K562 (cell line): ENCODE results near the gene OPA1. TPM values are rescaled to one million over a fixed set of nuclear protein-coding genes. Genes with fewer than 3 reads are reported as not detected.
A peak's percentile ranks its signal among the peaks of the same experiment; 100 is the strongest.

Source experiments
- ARHGAP35 ChIP-seq: fragments of 450-650 bp; IDR thresholded peaks from 2 replicates; pipeline ENCODE4 v1.6.1; 2018; ENCODE audit not compliant: partially characterized antibody
- FOXO4 ChIP-seq: fragments of 450-650 bp; formaldehyde crosslinking; IDR thresholded peaks from 2 replicates; pipeline ENCODE4 v1.4.0; 2020; ENCODE audit warnings: mild to moderate bottlenecking, moderate library complexity
- HMGN3 ChIP-seq: IDR thresholded peaks from 2 replicates; pipeline ENCODE4 v1.6.1; 2011; ENCODE audit warnings: borderline replicate concordance, low read depth, mild to moderate bottlenecking, mixed read lengths, low read length; ENCODE audit not compliant: insufficient read length; ENCODE audit errors: extremely low read depth
- HNRNPK ChIP-seq: fragments of 200-400 bp; formaldehyde crosslinking; IDR thresholded peaks from one replicate; pipeline ENCODE4 v1.6.1; 2018; ENCODE audit warnings: mild to moderate bottlenecking, low read depth, low read length; ENCODE audit not compliant: poor library complexity, severe bottlenecking
- HNRNPUL1 ChIP-seq: fragments of 200-400 bp; formaldehyde crosslinking; IDR thresholded peaks from 2 replicates; pipeline ENCODE4 v1.6.1; 2017; ENCODE audit warnings: low read length
- L3MBTL2 ChIP-seq: fragments of 450-650 bp; IDR thresholded peaks from 2 replicates; pipeline ENCODE4 v1.6.1; 2016; ENCODE audit warnings: mild to moderate bottlenecking, moderate library complexity
- MAZ ChIP-seq, 2 experiments: fragments of 450-650 bp in 1 of 2; sonication (generic) in 1 of 2; formaldehyde crosslinking; IDR thresholded peaks in 1 of 2; conservative IDR thresholded peaks in 1 of 2; 2 replicates each; pipeline versions ENCODE4 v1.4.0 to v1.5.0; 2020; ENCODE audit warnings: mild to moderate bottlenecking in 1 of 2, missing genetic modification reagents in 1 of 2
- PHF20 ChIP-seq: fragments of 450-650 bp; IDR thresholded peaks from 2 replicates; pipeline ENCODE4 v1.6.1; 2018; ENCODE audit not compliant: partially characterized antibody
- PTTG1 ChIP-seq: fragments of 450-650 bp; IDR thresholded peaks from 2 replicates; pipeline ENCODE4 v1.6.1; 2016; ENCODE audit warnings: low read depth, mild to moderate bottlenecking, missing genetic modification characterization, missing compliant biosample characterization
- RBM14 ChIP-seq: fragments of 200-400 bp; formaldehyde crosslinking; IDR thresholded peaks from 2 replicates; pipeline ENCODE4 v1.6.1; 2018; ENCODE audit warnings: low read depth, mild to moderate bottlenecking, low read length, moderate library complexity, borderline replicate concordance; ENCODE audit not compliant: insufficient read depth
- TCF3 ChIP-seq: sonication (generic); formaldehyde crosslinking; IDR thresholded peaks from 2 replicates; pipeline ENCODE4 v1.4.0; 2020; ENCODE audit warnings: mild to moderate bottlenecking, missing genetic modification reagents
- ZNF384 ChIP-seq: IDR thresholded peaks from 2 replicates; pipeline ENCODE4 v1.6.1; 2012; ENCODE audit warnings: low read depth, low read length, improper control_type of control experiment
- ZNF449 ChIP-seq: fragments of 250-450 bp; sonication (Bioruptor Pico); IDR thresholded peaks from 2 replicates; pipeline ENCODE4 v1.8.0; 2022; ENCODE audit warnings: moderate library complexity, mild to moderate bottlenecking, inconsistent platforms
- ZNF699 ChIP-seq: fragments of 250-450 bp; sonication (Bioruptor Pico); IDR thresholded peaks from 2 replicates; pipeline ENCODE4 v1.8.0; 2021; ENCODE audit warnings: mild to moderate bottlenecking, moderate library complexity; ENCODE audit not compliant: insufficient replicate concordance
- polyA plus RNA-seq, 8 experiments: library from polyadenylated mRNA; depleted of rRNA in 4 of 8; stranded (reverse) in 5 of 8; unstranded in 3 of 8; fragments of >200 nt; fragmentation: Nextera tagmentation in 2 of 8; fragmentation: Illumina TruSeq in 1 of 8; extraction: Ambion mirVana in 2 of 8; extraction: Trizol in 1 of 8; gene quantifications; 2 replicates each; pipeline versions ENCODE4 v1.2.1 to v1.2.3, GENCODE V29; 2011 to 2014; ENCODE audit warnings: inconsistent platforms in 1 of 8, missing spikeins in 1 of 8
- total RNA-seq, 7 experiments: library from RNA; depleted of rRNA in 6 of 7; stranded (reverse); fragments of >200 nt in 6 of 7; fragmentation: Illumina TruSeq in 2 of 7; extraction: Trizol in 2 of 7; gene quantifications; 2 replicates each; pipeline versions ENCODE4 v1.2.1 to v1.2.3, GENCODE V29; 2011 to 2021; ENCODE audit warnings: low replicate concordance in 1 of 7
- TF ChIP-seq, protein P1 (sequence below): IDR thresholded peaks from 2 replicates; pipeline ENCODE4 v1.6.1; 2011; ENCODE audit not compliant: insufficient read length; ENCODE audit errors: extremely low read depth
- TF ChIP-seq, protein P2 (sequence below): fragments of 450-650 bp; IDR thresholded peaks from 2 replicates; pipeline ENCODE4 v1.6.1; 2016; ENCODE audit warnings: low read depth, mild to moderate bottlenecking, moderate library complexity
- TF ChIP-seq, protein P3 (sequence below): sonication (generic); formaldehyde crosslinking; IDR thresholded peaks from 2 replicates; pipeline ENCODE4 v1.8.1; 2023; ENCODE audit warnings: missing genetic modification reagents, mild to moderate bottlenecking, borderline replicate concordance

Gene OPA1
- total and polyA plus RNA-seq, 9 of the 15 experiments (the other 6 are each of a cell fraction or from before 2014, with no cell fraction given): 19.7 to 127 (median 94.7) TPM

GRCh38 chr3:193590088-193590856 lies 2.7 kb upstream of the OPA1 start (continued):
- no peak for TF ChIP-seq HMGN3
- no peak for TF ChIP-seq PHF20
- TF ChIP-seq FOXO4 (CRISPR knock-in tag): no peak
- TF ChIP-seq HNRNPUL1: no peak
- no peak for TF ChIP-seq ARHGAP35
- TF ChIP-seq, protein P1, sequence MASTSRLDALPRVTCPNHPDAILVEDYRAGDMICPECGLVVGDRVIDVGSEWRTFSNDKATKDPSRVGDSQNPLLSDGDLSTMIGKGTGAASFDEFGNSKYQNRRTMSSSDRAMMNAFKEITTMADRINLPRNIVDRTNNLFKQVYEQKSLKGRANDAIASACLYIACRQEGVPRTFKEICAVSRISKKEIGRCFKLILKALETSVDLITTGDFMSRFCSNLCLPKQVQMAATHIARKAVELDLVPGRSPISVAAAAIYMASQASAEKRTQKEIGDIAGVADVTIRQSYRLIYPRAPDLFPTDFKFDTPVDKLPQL: no peak
- no peak for TF ChIP-seq HNRNPK
- TF ChIP-seq ZNF449 (CRISPR knock-in tag): peak; percentile 74; the same call in 1 of the 2 replicates
- TF ChIP-seq, protein P2, sequence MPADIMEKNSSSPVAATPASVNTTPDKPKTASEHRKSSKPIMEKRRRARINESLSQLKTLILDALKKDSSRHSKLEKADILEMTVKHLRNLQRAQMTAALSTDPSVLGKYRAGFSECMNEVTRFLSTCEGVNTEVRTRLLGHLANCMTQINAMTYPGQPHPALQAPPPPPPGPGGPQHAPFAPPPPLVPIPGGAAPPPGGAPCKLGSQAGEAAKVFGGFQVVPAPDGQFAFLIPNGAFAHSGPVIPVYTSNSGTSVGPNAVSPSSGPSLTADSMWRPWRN: 0 out of 2 replicates have a peak, but pooled peaks have one; percentile 34
- TF ChIP-seq MAZ (CRISPR knock-in tag; conservative IDR thresholded peaks at IDR 0.05 in 1 of 2, IDR thresholded peaks at IDR 0.05 in 1 of 2): 0 out of 4 replicates have a peak, but pooled peaks of 1 of the 2 experiments have one; percentile 38
- TF ChIP-seq TCF3 (CRISPR knock-in tag): no peak
- TF ChIP-seq L3MBTL2: peak; percentile 40; the same call in 1 of the 2 replicates
- peak; percentile 94 for TF ChIP-seq PTTG1
- no peak for TF ChIP-seq RBM14
- TF ChIP-seq, protein P3, sequence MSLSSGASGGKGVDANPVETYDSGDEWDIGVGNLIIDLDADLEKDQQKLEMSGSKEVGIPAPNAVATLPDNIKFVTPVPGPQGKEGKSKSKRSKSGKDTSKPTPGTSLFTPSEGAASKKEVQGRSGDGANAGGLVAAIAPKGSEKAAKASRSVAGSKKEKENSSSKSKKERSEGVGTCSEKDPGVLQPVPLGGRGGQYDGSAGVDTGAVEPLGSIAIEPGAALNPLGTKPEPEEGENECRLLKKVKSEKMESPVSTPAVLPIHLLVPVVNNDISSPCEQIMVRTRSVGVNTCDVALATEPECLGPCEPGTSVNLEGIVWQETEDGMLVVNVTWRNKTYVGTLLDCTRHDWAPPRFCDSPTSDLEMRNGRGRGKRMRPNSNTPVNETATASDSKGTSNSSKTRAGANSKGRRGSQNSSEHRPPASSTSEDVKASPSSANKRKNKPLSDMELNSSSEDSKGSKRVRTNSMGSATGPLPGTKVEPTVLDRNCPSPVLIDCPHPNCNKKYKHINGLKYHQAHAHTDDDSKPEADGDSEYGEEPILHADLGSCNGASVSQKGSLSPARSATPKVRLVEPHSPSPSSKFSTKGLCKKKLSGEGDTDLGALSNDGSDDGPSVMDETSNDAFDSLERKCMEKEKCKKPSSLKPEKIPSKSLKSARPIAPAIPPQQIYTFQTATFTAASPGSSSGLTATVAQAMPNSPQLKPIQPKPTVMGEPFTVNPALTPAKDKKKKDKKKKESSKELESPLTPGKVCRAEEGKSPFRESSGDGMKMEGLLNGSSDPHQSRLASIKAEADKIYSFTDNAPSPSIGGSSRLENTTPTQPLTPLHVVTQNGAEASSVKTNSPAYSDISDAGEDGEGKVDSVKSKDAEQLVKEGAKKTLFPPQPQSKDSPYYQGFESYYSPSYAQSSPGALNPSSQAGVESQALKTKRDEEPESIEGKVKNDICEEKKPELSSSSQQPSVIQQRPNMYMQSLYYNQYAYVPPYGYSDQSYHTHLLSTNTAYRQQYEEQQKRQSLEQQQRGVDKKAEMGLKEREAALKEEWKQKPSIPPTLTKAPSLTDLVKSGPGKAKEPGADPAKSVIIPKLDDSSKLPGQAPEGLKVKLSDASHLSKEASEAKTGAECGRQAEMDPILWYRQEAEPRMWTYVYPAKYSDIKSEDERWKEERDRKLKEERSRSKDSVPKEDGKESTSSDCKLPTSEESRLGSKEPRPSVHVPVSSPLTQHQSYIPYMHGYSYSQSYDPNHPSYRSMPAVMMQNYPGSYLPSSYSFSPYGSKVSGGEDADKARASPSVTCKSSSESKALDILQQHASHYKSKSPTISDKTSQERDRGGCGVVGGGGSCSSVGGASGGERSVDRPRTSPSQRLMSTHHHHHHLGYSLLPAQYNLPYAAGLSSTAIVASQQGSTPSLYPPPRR (CRISPR knock-in tag): no peak
- no peak for TF ChIP-seq ZNF699
- TF ChIP-seq ZNF384: no peak
